Keratinocyte (primary cell): ENCODE data around the gene STUB1. TPM values are rescaled to one million over a fixed set of nuclear protein-coding genes. Genes with fewer than 3 reads are reported as not detected.

Experiments
- DNase-seq: peaks from one replicate; pipeline ENCODE4 v3.0.0-alpha.2; 2011; ENCODE audit warnings: low read depth, missing footprints, low spot score
- FAIRE-seq: peaks from 2 replicates; lab custom pipeline; 2011; peaks lifted over from hg19 to GRCh38; lab: Jason Lieb, UNC
- H2AFZ ChIP-seq: 2 replicates; pipeline ENCODE4 v1.6.0; 2012; ENCODE audit warnings: low read length, control low read depth, inconsistent platforms; ENCODE audit not compliant: control insufficient read depth
- H3K27ac ChIP-seq: 2 replicates; pipeline ENCODE4 v1.5.1; 2011; ENCODE audit warnings: low read length; ENCODE audit not compliant: control insufficient read depth, insufficient read depth
- H3K27me3 ChIP-seq: 3 replicates; pipeline ENCODE4 v1.6.0; 2011; ENCODE audit warnings: low read length; ENCODE audit not compliant: control insufficient read depth, insufficient read depth; ENCODE audit errors: extremely low read depth
- H3K36me3 ChIP-seq, 2 experiments: 2 replicates in 1 of 2; 3 replicates in 1 of 2; pipeline ENCODE4 v1.5.1; 2011; ENCODE audit warnings: low read length in 2 of 2, mild to moderate bottlenecking in 1 of 2; ENCODE audit not compliant: control insufficient read depth in 2 of 2, insufficient read depth in 2 of 2; ENCODE audit errors: extremely low read depth in 1 of 2
- H3K4me1 ChIP-seq: 3 replicates; pipeline ENCODE4 v1.5.1; 2011; ENCODE audit warnings: low read length; ENCODE audit not compliant: control insufficient read depth, insufficient read depth; ENCODE audit errors: extremely low read depth
- H3K4me2 ChIP-seq: 3 replicates; pipeline ENCODE4 v1.6.0; 2011; ENCODE audit warnings: low read depth, low read length; ENCODE audit not compliant: control insufficient read depth, insufficient read depth; ENCODE audit errors: extremely low read depth
- H3K4me3 ChIP-seq, 3 experiments: fragments of 200-600 bp in 1 of 3; sonication (generic) in 1 of 3; 2 replicates in 2 of 3; 3 replicates in 1 of 3; pipeline ENCODE4 v1.5.1; 2011 to 2016; ENCODE audit warnings: low read length in 3 of 3, mild to moderate bottlenecking in 3 of 3, control low read depth in 2 of 3, inconsistent platforms in 1 of 3, low read depth in 1 of 3, mixed read lengths in 1 of 3, mixed run types in 1 of 3, moderate library complexity in 1 of 3; ENCODE audit not compliant: control insufficient read depth in 2 of 3, insufficient read depth in 2 of 3; ENCODE audit errors: extremely low read depth in 1 of 3
- H3K79me2 ChIP-seq: 2 replicates; pipeline ENCODE4 v1.6.0; 2012; ENCODE audit warnings: low read length; ENCODE audit not compliant: control insufficient read depth, insufficient read depth
- H3K9ac ChIP-seq: 3 replicates; pipeline ENCODE4 v1.6.0; 2011; ENCODE audit warnings: low read length; ENCODE audit not compliant: control insufficient read depth, insufficient read depth; ENCODE audit errors: extremely low read depth
- H3K9me1 ChIP-seq: 3 replicates; pipeline ENCODE4 v1.6.0; 2011; ENCODE audit warnings: low read length; ENCODE audit not compliant: control insufficient read depth, insufficient read depth; ENCODE audit errors: extremely low read depth
- H3K9me3 ChIP-seq: 2 replicates; pipeline ENCODE4 v1.5.1; 2012; ENCODE audit warnings: low read depth, low read length; ENCODE audit not compliant: control insufficient read depth
- H4K20me1 ChIP-seq: 3 replicates; pipeline ENCODE4 v1.6.0; 2011; ENCODE audit warnings: low read length; ENCODE audit not compliant: control insufficient read depth, insufficient read depth; ENCODE audit errors: extremely low read depth
- CTCF ChIP-seq, 3 experiments: IDR thresholded peaks in 1 of 3; conservative IDR thresholded peaks in 1 of 3; optimal IDR thresholded peaks in 1 of 3; 2 replicates in 2 of 3; 3 replicates in 1 of 3; pipeline versions ENCODE3 to v1.5.1; 2011; ENCODE audit warnings: low read length in 3 of 3, mild to moderate bottlenecking in 3 of 3, moderate library complexity in 2 of 3, control low read depth in 1 of 3, inconsistent platforms in 1 of 3; ENCODE audit not compliant: insufficient read depth in 2 of 3; ENCODE audit errors: extremely low read depth in 1 of 3
- EZH2 ChIP-seq: IDR thresholded peaks from one replicate; pipeline ENCODE4 v1.6.1; 2012; ENCODE audit warnings: inconsistent platforms, mild to moderate bottlenecking, low read length, moderate library complexity
- dilution Hi-C: fragments of 300-500 bp; cut with MboI; formaldehyde crosslinking; loops from one replicate; pipeline ENCODE4 v1.7.0; 2020; ENCODE audit warnings: low sequenced_read_pairs; ENCODE audit not compliant: extremely low pct_ligation_motif_present
- polyA plus RNA-seq, 5 experiments: library from polyadenylated mRNA; depleted of rRNA in 3 of 5; stranded (reverse) in 3 of 5; stranded (forward) in 1 of 5; unstranded in 1 of 5; fragments of >200 nt; gene quantifications; 1 replicate in 1 of 5; 2 replicates in 3 of 5; 3 replicates in 1 of 5; pipeline versions ENCODE4 v1.2.1 to v1.2.3, GENCODE V29; 2011 to 2012; ENCODE audit warnings: missing spikeins in 2 of 5, low read depth in 1 of 5, low replicate concordance in 1 of 5

The STUB1 gene
- polyA plus RNA-seq, 1 donor (not counting 4 experiments of a cell fraction or from before 2014, with no cell fraction given), result 124 TPM

- H3K4me2 ChIP-seq, result no peak overlapping the region
- no peaks in the 10 kb centered on the region for H3K27me3 ChIP-seq
- no peaks in the 10 kb centered on the region for H4K20me1 ChIP-seq
- H3K9me3 ChIP-seq, result no peaks in the 10 kb centered on the region
- peaks cover 14% of the 10 kb centered on the region in 2 experiments for H3K36me3 ChIP-seq
- no peaks in the 10 kb centered on the region for H3K9me1 ChIP-seq
- peaks cover 28% of the 10 kb centered on the region for H3K79me2 ChIP-seq
- no peak for FAIRE-seq
- H3K4me3 ChIP-seq, result no peak overlapping the region
- peaks cover 10% of the 10 kb centered on the region for H3K4me1 ChIP-seq
- H2AFZ ChIP-seq, result no peak overlapping the region
- dilution Hi-C loops, result no loop called here
- TF ChIP-seq CTCF (optimal IDR thresholded peaks at IDR 0.05 in 1 of 3, IDR thresholded peaks at IDR 0.05 in 1 of 3, conservative IDR thresholded peaks at IDR 0.05 in 1 of 3; ENCODE audit: extremely low read depth in 1 of 3, insufficient read depth in 2 of 3, low read length in 3 of 3) (no peak), EZH2 (no peak)
- no peak overlapping the region for H3K27ac ChIP-seq
- H3K9ac ChIP-seq, result no peak overlapping the region
- DNase-seq, result no peak
Observed at GRCh38 chr16:666572-666971, 13.6 kb upstream of the STUB1 start.

- no peak for FAIRE-seq
- Histone ChIP-seq H3K9me1 (no peaks in the 10 kb centered on the region), H3K4me1 (peaks cover 10% of the 10 kb centered on the region), H4K20me1 (no peaks in the 10 kb centered on the region), H3K36me3 (peaks cover 16 to 18% of the 10 kb centered on the region in 2 experiments), H2AFZ (peak overlapping the region; percentile 92), H3K4me2 (peak overlapping the region; percentile 67), H3K9ac (peak overlapping the region; percentile 56), H3K4me3 (no peak overlapping the region), H3K27me3 (no peaks in the 10 kb centered on the region), H3K79me2 (peaks cover 28% of the 10 kb centered on the region), H3K9me3 (no peaks in the 10 kb centered on the region), H3K27ac (no peak overlapping the region)
- TF ChIP-seq EZH2 (no peak), CTCF (optimal IDR thresholded peaks at IDR 0.05 in 1 of 3, IDR thresholded peaks at IDR 0.05 in 1 of 3, conservative IDR thresholded peaks at IDR 0.05 in 1 of 3; ENCODE audit: extremely low read depth in 1 of 3, insufficient read depth in 2 of 3, low read length in 3 of 3) (no peak)
- no peak for DNase-seq
- dilution Hi-C loops, result no loop called here
Observed at GRCh38 chr16:667113-667779, 13.0 kb upstream of the STUB1 start.
